PFSK-1 (cell line): ENCODE results near the gene PPP2R1B.
A peak's percentile ranks its signal among the peaks of the same experiment; 100 is the strongest.

Source experiments
- FOXP2 ChIP-seq: optimal IDR thresholded peaks from 2 replicates; pipeline ENCODE3; 2011; ENCODE audit warnings: borderline replicate concordance, control low read depth, inconsistent platforms; ENCODE audit not compliant: insufficient read depth; ENCODE audit errors: extremely low read length, extremely low read depth
- POLR2AphosphoS5 ChIP-seq: IDR thresholded peaks from 2 replicates; pipeline ENCODE4 v1.6.1; 2012; ENCODE audit warnings: low read depth, mild to moderate bottlenecking, control low read depth, low read length, moderate library complexity
- SIN3A ChIP-seq: IDR thresholded peaks from 2 replicates; pipeline ENCODE4 v1.6.1; 2012; ENCODE audit warnings: mild to moderate bottlenecking, low read length, moderate library complexity, borderline replicate concordance; ENCODE audit not compliant: insufficient read depth
- TF ChIP-seq, protein P1 (sequence below), 2 experiments: IDR thresholded peaks; 2 replicates each; pipeline versions ENCODE4 v1.6.1 to v1.8.0; 2011 to 2012; ENCODE audit warnings: low read depth in 2 of 2, low read length in 2 of 2, control low read depth in 1 of 2, inconsistent platforms in 1 of 2, mild to moderate bottlenecking in 1 of 2, moderate library complexity in 1 of 2; ENCODE audit not compliant: insufficient read depth in 1 of 2

DNA sequence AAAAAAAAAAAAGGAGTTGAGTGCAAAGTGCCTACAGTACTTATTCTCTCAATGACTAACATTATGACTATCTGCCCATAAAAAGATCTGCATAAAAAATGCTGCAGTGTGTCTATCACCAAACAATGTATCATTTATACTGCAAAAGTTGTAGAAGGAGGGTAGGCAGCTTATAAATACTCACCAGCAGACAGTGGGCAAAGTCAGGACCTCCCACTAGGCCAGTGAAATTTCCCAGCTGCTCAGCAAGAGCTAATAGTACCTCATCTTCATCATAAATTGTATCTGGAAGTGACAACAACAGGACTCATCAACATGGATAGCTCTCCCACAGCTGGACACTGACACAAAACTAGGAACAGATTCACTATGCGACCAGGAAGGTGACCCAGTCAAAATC, 1.6 kb downstream of the PPP2R1B start:
- TF ChIP-seq FOXP2 = no peak
- TF ChIP-seq, protein P1, sequence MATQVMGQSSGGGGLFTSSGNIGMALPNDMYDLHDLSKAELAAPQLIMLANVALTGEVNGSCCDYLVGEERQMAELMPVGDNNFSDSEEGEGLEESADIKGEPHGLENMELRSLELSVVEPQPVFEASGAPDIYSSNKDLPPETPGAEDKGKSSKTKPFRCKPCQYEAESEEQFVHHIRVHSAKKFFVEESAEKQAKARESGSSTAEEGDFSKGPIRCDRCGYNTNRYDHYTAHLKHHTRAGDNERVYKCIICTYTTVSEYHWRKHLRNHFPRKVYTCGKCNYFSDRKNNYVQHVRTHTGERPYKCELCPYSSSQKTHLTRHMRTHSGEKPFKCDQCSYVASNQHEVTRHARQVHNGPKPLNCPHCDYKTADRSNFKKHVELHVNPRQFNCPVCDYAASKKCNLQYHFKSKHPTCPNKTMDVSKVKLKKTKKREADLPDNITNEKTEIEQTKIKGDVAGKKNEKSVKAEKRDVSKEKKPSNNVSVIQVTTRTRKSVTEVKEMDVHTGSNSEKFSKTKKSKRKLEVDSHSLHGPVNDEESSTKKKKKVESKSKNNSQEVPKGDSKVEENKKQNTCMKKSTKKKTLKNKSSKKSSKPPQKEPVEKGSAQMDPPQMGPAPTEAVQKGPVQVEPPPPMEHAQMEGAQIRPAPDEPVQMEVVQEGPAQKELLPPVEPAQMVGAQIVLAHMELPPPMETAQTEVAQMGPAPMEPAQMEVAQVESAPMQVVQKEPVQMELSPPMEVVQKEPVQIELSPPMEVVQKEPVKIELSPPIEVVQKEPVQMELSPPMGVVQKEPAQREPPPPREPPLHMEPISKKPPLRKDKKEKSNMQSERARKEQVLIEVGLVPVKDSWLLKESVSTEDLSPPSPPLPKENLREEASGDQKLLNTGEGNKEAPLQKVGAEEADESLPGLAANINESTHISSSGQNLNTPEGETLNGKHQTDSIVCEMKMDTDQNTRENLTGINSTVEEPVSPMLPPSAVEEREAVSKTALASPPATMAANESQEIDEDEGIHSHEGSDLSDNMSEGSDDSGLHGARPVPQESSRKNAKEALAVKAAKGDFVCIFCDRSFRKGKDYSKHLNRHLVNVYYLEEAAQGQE (IDR thresholded peaks at IDR 0.05; ENCODE audit: insufficient read depth in 1 of 2, low read depth in 2 of 2, low read length in 2 of 2) = no peak
- TF ChIP-seq POLR2AphosphoS5 = no peak
- TF ChIP-seq SIN3A = 0 out of 2 replicates have a peak, but pooled peaks have one; percentile 44
